Esophagus muscularis mucosa (tissue), 4 donors: ENCODE data around the gene MED10. TPM values are rescaled to one million over a fixed set of nuclear protein-coding genes. Genes with fewer than 3 reads are reported as not detected.

Source experiments
- DNase-seq: peaks from one replicate; pipeline ENCODE4 v3.0.0-alpha.2; 2017; ENCODE audit errors: extremely low spot score
- H3K27ac ChIP-seq, 4 donors: fragments of 200-600 bp; sonication (generic); replicated peaks in 1 of 4; 1 replicate in 3 of 4; 2 replicates in 1 of 4; pipeline ENCODE4 v1.5.1; 2016 to 2019; ENCODE audit warnings: mild to moderate bottlenecking in 1 of 4
- H3K27me3 ChIP-seq, 4 donors: fragments of 200-600 bp; sonication (generic); one replicate each; pipeline versions ENCODE4 v1.5.1 to v1.6.0; 2016 to 2019
- H3K36me3 ChIP-seq, 4 donors: fragments of 200-600 bp; sonication (generic); one replicate each; pipeline ENCODE4 v1.5.1; 2016 to 2019
- H3K4me1 ChIP-seq, 4 donors: fragments of 200-600 bp; sonication (generic); one replicate each; pipeline ENCODE4 v1.5.1; 2016 to 2019
- H3K4me3 ChIP-seq, 4 donors: fragments of 200-600 bp; sonication (generic); 1 replicate in 2 of 4; 2 replicates in 2 of 4; pipeline ENCODE4 v1.5.1; 2016 to 2019; ENCODE audit warnings: mild to moderate bottlenecking in 4 of 4, moderate library complexity in 1 of 4
- H3K9me3 ChIP-seq, 4 donors: fragments of 200-600 bp; sonication (generic); 1 replicate in 3 of 4; 2 replicates in 1 of 4; pipeline ENCODE4 v1.5.1; 2016 to 2019
- EP300 ChIP-seq: sonication (generic); formaldehyde crosslinking; IDR thresholded peaks from one replicate; pipeline ENCODE4 v1.6.1; 2017; ENCODE audit warnings: antibody characterized with exemption
- POLR2A ChIP-seq: fragments of 450-650 bp; IDR thresholded peaks from one replicate; pipeline ENCODE4 v1.6.1; 2017; ENCODE audit warnings: antibody characterized with exemption, moderate library complexity, mild to moderate bottlenecking, low read depth
- POLR2AphosphoS5 ChIP-seq, 2 donors: sonication (generic); formaldehyde crosslinking; IDR thresholded peaks; one replicate each; pipeline ENCODE4 v1.6.1; 2017; ENCODE audit warnings: antibody characterized with exemption in 2 of 2
- WGBS: methylation state at CpG from one replicate; pipeline ENCODE4 v1.1.5; 2018; 5-methylcytosine and 5-hydroxymethylcytosine counted together
- intact Hi-C: fragments of 100-400 bp; cut with DNase I; formaldehyde crosslinking; loops from one replicate; pipeline ENCODE4 v1.15.1; 2023
- total RNA-seq, 4 donors: library from RNA; depleted of rRNA; stranded (reverse); fragments of >200 nt; gene quantifications; one replicate each; pipeline versions ENCODE4 v1.1.0 to v1.2.1, GENCODE V29; 2016
- TF ChIP-seq, protein P1 (sequence below), 3 experiments: fragments of 200-600 bp in 2 of 3; fragments of 450-650 bp in 1 of 3; sonication (generic) in 2 of 3; IDR thresholded peaks; one replicate each; pipeline ENCODE4 v1.5.1; 2017 to 2019; ENCODE audit warnings: antibody characterized with exemption in 3 of 3, mild to moderate bottlenecking in 2 of 3, moderate library complexity in 1 of 3

MED10 gene
- total RNA-seq, 4 donors from 2014 or later: 29.9 to 47.2 (median 35.2) TPM

DNA sequence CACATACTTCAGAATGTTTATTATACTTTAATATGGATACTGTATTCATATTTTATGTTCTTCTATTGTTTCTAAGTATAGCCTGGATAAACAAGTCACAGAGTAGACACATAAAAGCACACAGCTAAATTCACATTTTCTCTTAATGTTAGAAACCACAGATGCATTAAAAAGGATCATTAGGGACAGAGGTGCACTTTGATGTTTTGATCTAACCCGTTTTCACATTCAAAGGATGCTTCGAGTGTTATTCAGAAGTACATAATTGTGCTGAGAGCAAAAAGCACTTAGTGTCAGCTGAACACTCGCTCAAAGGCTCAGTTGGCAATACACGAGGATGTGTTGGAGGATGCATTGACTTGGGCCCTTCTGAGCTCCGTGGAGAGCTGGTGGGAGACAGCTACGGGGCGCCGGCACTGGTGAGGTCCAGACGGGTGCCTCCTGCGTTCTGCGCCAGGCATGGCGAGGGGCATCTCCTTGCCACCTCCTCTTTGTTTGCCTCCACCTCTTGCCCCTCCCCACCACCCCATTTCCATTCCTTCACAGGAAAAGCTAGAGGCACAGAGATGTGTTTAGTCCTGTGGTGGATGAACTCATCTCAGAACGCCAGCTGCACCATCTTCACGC lies 35.5 kb downstream of the MED10 start:
- no peak overlapping the region for H3K4me3 ChIP-seq
- H3K9me3 ChIP-seq: no peaks in the 10 kb centered on the region
- intact Hi-C loops: no loop called here
- peaks cover 0 to 5% (median 0%) of the 10 kb centered on the region in 4 donors for H3K36me3 ChIP-seq
- H3K27ac ChIP-seq: no peak overlapping the region
- H3K4me1 ChIP-seq: no peaks in the 10 kb centered on the region
- no peak for DNase-seq
- WGBS: 83% methylated on average over 14 of the region's 14 CpGs
- TF ChIP-seq POLR2AphosphoS5 (IDR thresholded peaks at IDR 0.05) (no peak), EP300 (no peak), POLR2A (no peak)
- TF ChIP-seq, protein P1, sequence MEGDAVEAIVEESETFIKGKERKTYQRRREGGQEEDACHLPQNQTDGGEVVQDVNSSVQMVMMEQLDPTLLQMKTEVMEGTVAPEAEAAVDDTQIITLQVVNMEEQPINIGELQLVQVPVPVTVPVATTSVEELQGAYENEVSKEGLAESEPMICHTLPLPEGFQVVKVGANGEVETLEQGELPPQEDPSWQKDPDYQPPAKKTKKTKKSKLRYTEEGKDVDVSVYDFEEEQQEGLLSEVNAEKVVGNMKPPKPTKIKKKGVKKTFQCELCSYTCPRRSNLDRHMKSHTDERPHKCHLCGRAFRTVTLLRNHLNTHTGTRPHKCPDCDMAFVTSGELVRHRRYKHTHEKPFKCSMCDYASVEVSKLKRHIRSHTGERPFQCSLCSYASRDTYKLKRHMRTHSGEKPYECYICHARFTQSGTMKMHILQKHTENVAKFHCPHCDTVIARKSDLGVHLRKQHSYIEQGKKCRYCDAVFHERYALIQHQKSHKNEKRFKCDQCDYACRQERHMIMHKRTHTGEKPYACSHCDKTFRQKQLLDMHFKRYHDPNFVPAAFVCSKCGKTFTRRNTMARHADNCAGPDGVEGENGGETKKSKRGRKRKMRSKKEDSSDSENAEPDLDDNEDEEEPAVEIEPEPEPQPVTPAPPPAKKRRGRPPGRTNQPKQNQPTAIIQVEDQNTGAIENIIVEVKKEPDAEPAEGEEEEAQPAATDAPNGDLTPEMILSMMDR (IDR thresholded peaks at IDR 0.05): no peak
- no peaks in the 10 kb centered on the region for H3K27me3 ChIP-seq

- DNase-seq: no peak
- WGBS: 75% methylated on average over 1 of the region's 1 CpG
- Histone ChIP-seq H3K4me3 (no peak overlapping the region), H3K9me3 (no peaks in the 10 kb centered on the region), H3K27me3 (no peaks in the 10 kb centered on the region), H3K4me1 (no peaks in the 10 kb centered on the region), H3K36me3 (peaks cover 0 to 5% (median 3%) of the 10 kb centered on the region in 4 donors), H3K27ac (no peak overlapping the region)
- TF ChIP-seq EP300: no peak
- TF ChIP-seq, protein P1 (IDR thresholded peaks at IDR 0.05): no peak
- TF ChIP-seq POLR2A: no peak
- no peak for TF ChIP-seq POLR2AphosphoS5 (IDR thresholded peaks at IDR 0.05)
- intact Hi-C loops: no loop called here
Measured at GRCh38 chr5:6340100-6340499, 38.2 kb downstream of the MED10 start.

DNA sequence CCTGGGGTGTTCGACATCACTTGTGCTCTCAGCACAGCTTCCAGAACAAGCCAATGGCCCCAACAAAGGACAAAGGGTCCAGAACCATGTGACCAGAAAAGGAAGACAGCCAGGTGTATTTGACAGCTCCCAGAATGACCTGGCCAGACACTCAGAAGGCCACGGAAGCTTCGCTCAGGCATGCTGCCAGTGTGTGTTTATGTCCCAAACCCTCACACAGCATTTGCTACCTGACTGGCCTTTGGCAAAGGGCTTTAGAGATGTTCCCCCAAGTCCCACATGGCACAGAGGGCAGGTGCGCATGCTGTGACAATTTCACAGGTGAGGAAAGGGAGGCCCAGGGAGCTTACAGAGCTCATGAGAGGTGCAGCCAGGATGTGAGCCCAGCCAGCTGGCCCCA lies 39.5 kb downstream of the MED10 start:
- Histone ChIP-seq H3K9me3 (no peaks in the 10 kb centered on the region), H3K36me3 (peaks cover 0 to 12% (median 7%) of the 10 kb centered on the region in 4 donors), H3K27me3 (no peaks in the 10 kb centered on the region), H3K4me3 (no peak overlapping the region), H3K27ac (no peak overlapping the region), H3K4me1 (no peaks in the 10 kb centered on the region)
- 100% methylated on average over 3 of the region's 4 CpGs for whole genome bisulfite sequencing
- intact Hi-C loops: no loop called here
- TF ChIP-seq EP300 (no peak), POLR2AphosphoS5 (IDR thresholded peaks at IDR 0.05) (no peak), POLR2A (no peak)
- TF ChIP-seq, protein P1 (IDR thresholded peaks at IDR 0.05): no peak
- DNase-seq: no peak

- Histone ChIP-seq H3K4me1 (no peaks in the 10 kb centered on the region), H3K27me3 (no peaks in the 10 kb centered on the region), H3K36me3 (peaks cover 0 to 12% (median 7%) of the 10 kb centered on the region in 4 donors), H3K27ac (no peak overlapping the region), H3K9me3 (no peaks in the 10 kb centered on the region), H3K4me3 (no peak overlapping the region)
- WGBS: 80% methylated on average over 3 of the region's 3 CpGs
- intact Hi-C loops: no loop called here
- TF ChIP-seq EP300: no peak
- TF ChIP-seq POLR2A: no peak
- TF ChIP-seq, protein P1 (IDR thresholded peaks at IDR 0.05): no peak
- no peak for TF ChIP-seq POLR2AphosphoS5 (IDR thresholded peaks at IDR 0.05)
- no peak for DNase-seq
Measured at GRCh38 chr5:6338135-6338534, 40.2 kb downstream of the MED10 start.
